Measurements from ENCODE around the gene UGT1A10. TPM values are rescaled to one million over a fixed set of nuclear protein-coding genes. Genes with fewer than 3 reads are reported as not detected.

UGT1A10 gene
- polyA plus RNA-seq, 1 donor from 2014 or later, result not detected

DNA sequence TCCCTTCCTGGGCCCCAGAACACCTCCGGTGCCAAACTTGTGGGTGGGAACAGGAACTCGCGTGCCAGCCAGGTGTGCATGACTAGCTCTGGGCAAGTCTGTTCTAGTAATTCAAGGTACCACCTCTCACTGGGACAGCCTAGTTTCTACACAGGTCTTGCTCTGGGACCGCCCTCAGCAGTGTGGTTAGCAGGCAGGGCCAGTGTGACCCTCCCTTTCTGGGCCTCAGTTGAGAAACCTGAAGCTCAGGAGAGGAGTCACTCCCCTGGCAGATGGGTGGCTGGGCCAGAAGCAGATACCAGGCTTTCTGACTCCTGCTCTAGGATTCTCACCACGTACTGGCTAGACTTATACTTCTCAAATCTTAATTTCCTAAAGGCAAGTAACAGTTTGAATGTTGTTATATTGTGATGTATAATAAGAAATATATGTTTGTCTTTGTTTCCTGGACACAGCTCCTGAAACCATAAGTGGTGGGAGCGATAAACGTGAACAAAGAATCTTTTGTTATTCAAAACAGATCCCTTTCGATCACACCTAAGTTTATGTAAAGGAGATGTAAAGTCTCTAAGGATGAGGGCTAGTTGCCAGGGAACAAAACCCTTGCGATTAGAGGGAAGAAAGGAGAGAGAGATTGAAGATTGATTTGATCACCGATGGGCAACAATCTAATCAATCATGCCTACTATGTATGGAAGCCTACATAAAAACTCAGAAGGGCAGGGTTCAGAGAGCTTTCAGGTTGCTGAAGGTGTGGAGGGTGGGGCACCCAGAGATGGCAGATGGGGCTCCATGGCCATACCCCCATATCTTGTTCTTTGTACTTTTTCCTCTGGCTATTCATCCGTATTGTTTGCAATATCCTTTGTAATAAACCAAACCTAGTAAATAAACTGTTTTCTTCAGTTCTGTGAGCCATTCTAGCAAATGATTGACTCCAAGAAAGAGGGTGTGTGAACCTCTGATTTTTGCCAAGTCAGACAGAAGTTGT, 55.5 kb downstream of the UGT1A10 start:
- Histone ChIP-seq H2AFZ (ENCODE audit: low read depth, low read length) (no peak overlapping the region), H3F3A (ENCODE audit: insufficient read depth, low read length, poor library complexity, severe bottlenecking) (no peaks in the 10 kb centered on the region)

GRCh38 chr2:233692648-233693047, 56.4 kb downstream of the UGT1A10 start, which contains the start of gene UGT1A6:
Gene UGT1A6 (plus strand): TSS chr2:233692890. CDS start chr2:233693005, 115 bp downstream.
- H4K20me1 ChIP-seq (ENCODE audit: insufficient read depth), result no peaks in the 10 kb centered on the region
- H3K4me3 ChIP-seq (ENCODE audit: low read length), result no peak within 1 kb of the TSS
- no peaks in the 10 kb centered on the region for H3F3A ChIP-seq (ENCODE audit: insufficient read depth, low read length, poor library complexity, severe bottlenecking)
- H3K9me3 ChIP-seq (ENCODE audit: low read length), result no peaks in the 10 kb centered on the region
- H3K36me3 ChIP-seq (ENCODE audit: insufficient read depth, low read length), result no peaks in the 10 kb centered on the region
- no peak within 1 kb of the TSS for H3K4me2 ChIP-seq (ENCODE audit: low read length)
- no peaks in the 10 kb centered on the region for H3K27me3 ChIP-seq (ENCODE audit: insufficient read depth, low read depth, low read length)
- no peak within 1 kb of the TSS for H2AFZ ChIP-seq (ENCODE audit: low read depth, low read length)
- H3K79me2 ChIP-seq (replicated peaks; ENCODE audit: insufficient read depth, low read length), result no peaks in the 10 kb centered on the region
- no peak within 1 kb of the TSS for H3K9ac ChIP-seq (ENCODE audit: low read length)
- H3K9me2 ChIP-seq (ENCODE audit: insufficient read depth, low read length), result no peaks in the 10 kb centered on the region
- no peak within 1 kb of the TSS for H3K27ac ChIP-seq (ENCODE audit: low read length)
- TF ChIP-seq POLR2AphosphoS5 (IDR thresholded peaks at IDR 0.05) (no peak), EP300 (conservative IDR thresholded peaks at IDR 0.05; ENCODE audit: poor library complexity, severe bottlenecking) (no peak), EZH2 (IDR thresholded peaks at IDR 0.05; ENCODE audit: borderline replicate concordance, insufficient read depth, low read length, poor library complexity, severe bottlenecking) (no peak), SMC3 (conservative IDR thresholded peaks at IDR 0.05; ENCODE audit: poor library complexity) (no peak), TAF1 (IDR thresholded peaks at IDR 0.05; ENCODE audit: low read depth) (no peak), REST (IDR thresholded peaks at IDR 0.05; ENCODE audit: borderline replicate concordance) (no peak), RAD21 (conservative IDR thresholded peaks at IDR 0.05) (no peak)

More for the DNA sequence above, 55.5 kb downstream of the UGT1A10 start:
- H3K4me2 ChIP-seq (ENCODE audit: low read length), result no peak overlapping the region
- TF ChIP-seq POLR2AphosphoS5 (IDR thresholded peaks at IDR 0.05) (no peak), RAD21 (conservative IDR thresholded peaks at IDR 0.05) (no peak), TAF1 (IDR thresholded peaks at IDR 0.05; ENCODE audit: low read depth) (no peak), SMC3 (conservative IDR thresholded peaks at IDR 0.05; ENCODE audit: poor library complexity) (no peak), MXI1 (conservative IDR thresholded peaks at IDR 0.05; ENCODE audit: poor library complexity, severe bottlenecking) (no peak), EP300 (conservative IDR thresholded peaks at IDR 0.05; ENCODE audit: poor library complexity, severe bottlenecking) (no peak), EZH2 (IDR thresholded peaks at IDR 0.05; ENCODE audit: borderline replicate concordance, insufficient read depth, low read length, poor library complexity, severe bottlenecking) (no peak), REST (IDR thresholded peaks at IDR 0.05; ENCODE audit: borderline replicate concordance) (no peak)
- TF ChIP-seq, protein P1, sequence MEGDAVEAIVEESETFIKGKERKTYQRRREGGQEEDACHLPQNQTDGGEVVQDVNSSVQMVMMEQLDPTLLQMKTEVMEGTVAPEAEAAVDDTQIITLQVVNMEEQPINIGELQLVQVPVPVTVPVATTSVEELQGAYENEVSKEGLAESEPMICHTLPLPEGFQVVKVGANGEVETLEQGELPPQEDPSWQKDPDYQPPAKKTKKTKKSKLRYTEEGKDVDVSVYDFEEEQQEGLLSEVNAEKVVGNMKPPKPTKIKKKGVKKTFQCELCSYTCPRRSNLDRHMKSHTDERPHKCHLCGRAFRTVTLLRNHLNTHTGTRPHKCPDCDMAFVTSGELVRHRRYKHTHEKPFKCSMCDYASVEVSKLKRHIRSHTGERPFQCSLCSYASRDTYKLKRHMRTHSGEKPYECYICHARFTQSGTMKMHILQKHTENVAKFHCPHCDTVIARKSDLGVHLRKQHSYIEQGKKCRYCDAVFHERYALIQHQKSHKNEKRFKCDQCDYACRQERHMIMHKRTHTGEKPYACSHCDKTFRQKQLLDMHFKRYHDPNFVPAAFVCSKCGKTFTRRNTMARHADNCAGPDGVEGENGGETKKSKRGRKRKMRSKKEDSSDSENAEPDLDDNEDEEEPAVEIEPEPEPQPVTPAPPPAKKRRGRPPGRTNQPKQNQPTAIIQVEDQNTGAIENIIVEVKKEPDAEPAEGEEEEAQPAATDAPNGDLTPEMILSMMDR (IDR thresholded peaks at IDR 0.05; ENCODE audit: poor library complexity, severe bottlenecking), result no peak
- no peaks in the 10 kb centered on the region for H3K79me2 ChIP-seq (replicated peaks; ENCODE audit: insufficient read depth, low read length)
- H3K36me3 ChIP-seq (ENCODE audit: insufficient read depth, low read length), result no peaks in the 10 kb centered on the region
- no peak overlapping the region for H3K4me3 ChIP-seq (ENCODE audit: low read length)
- no peaks in the 10 kb centered on the region for H3K9me3 ChIP-seq (ENCODE audit: low read length)
- no peaks in the 10 kb centered on the region for H3K27me3 ChIP-seq (ENCODE audit: insufficient read depth, low read depth, low read length)
- H3K9ac ChIP-seq (ENCODE audit: low read length), result no peak overlapping the region
- H4K20me1 ChIP-seq (ENCODE audit: insufficient read depth), result no peaks in the 10 kb centered on the region
- no peaks in the 10 kb centered on the region for H3K9me2 ChIP-seq (ENCODE audit: insufficient read depth, low read length)
- H3K27ac ChIP-seq (ENCODE audit: low read length), result no peak overlapping the region

All from neural cell (in vitro differentiated cells).